ENCODE data around the gene ARMC5.

Gene ARMC5

GRCh38 chr16:31417916-31418315 lies 41.4 kb upstream of the ARMC5 start:
- DNase-seq (ENCODE audit: low read depth, low spot score): no peak
- no peak overlapping the region for H3K4me3 ChIP-seq
- no peak overlapping the region for H3K27ac ChIP-seq
- TF ChIP-seq FOXP2 (optimal IDR thresholded peaks at IDR 0.05; ENCODE audit: control extremely low read depth, extremely low read length, insufficient read depth) (no peak), POLR2AphosphoS5 (IDR thresholded peaks at IDR 0.05; ENCODE audit: borderline replicate concordance, low read depth, low read length) (no peak), EZH2 (IDR thresholded peaks at IDR 0.05) (no peak)
- H3K36me3 ChIP-seq (ENCODE audit: insufficient read depth, low read length): no peaks in the 10 kb centered on the region
- H3K9ac ChIP-seq (ENCODE audit: insufficient read length): no peak overlapping the region
- H3K9me3 ChIP-seq (ENCODE audit: low read depth, low read length): no peaks in the 10 kb centered on the region

GRCh38 chr16:31420037-31420436 lies 39.3 kb upstream of the ARMC5 start:
- TF ChIP-seq FOXP2 (optimal IDR thresholded peaks at IDR 0.05; ENCODE audit: control extremely low read depth, extremely low read length, insufficient read depth) (no peak), POLR2AphosphoS5 (IDR thresholded peaks at IDR 0.05; ENCODE audit: borderline replicate concordance, low read depth, low read length) (no peak), EZH2 (IDR thresholded peaks at IDR 0.05) (no peak)
- H3K27ac ChIP-seq: no peak overlapping the region
- H3K9me3 ChIP-seq (ENCODE audit: low read depth, low read length): no peaks in the 10 kb centered on the region
- H3K9ac ChIP-seq (ENCODE audit: insufficient read length): no peak overlapping the region
- no peaks in the 10 kb centered on the region for H3K36me3 ChIP-seq (ENCODE audit: insufficient read depth, low read length)
- H3K4me3 ChIP-seq: no peak overlapping the region
- DNase-seq (ENCODE audit: low read depth, low spot score): no peak

DNA sequence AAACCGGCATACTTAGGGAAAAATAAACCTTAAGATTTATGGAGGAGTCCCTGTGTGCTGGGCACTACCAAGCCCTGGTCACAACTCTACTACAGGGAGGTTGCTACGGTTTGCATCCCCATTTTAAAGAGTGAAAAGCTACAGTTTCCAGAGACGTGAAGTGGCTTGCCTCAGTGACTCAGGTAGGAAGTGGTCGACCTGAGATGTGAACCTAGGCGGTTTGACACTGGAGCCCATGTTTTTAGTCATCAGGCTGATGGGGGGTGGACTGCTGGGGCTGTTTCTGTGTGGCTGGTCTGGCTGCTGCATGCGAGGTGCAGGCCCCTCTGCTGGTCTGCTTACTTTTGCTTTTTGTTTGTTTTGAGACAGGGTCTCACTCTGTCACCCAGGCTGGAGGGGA lies 37.7 kb upstream of the ARMC5 start:
- no peak overlapping the region for H3K4me3 ChIP-seq
- H3K9ac ChIP-seq (ENCODE audit: insufficient read length): no peak overlapping the region
- no peaks in the 10 kb centered on the region for H3K9me3 ChIP-seq (ENCODE audit: low read depth, low read length)
- no peak overlapping the region for H3K27ac ChIP-seq
- no peaks in the 10 kb centered on the region for H3K36me3 ChIP-seq (ENCODE audit: insufficient read depth, low read length)
- TF ChIP-seq POLR2AphosphoS5 (IDR thresholded peaks at IDR 0.05; ENCODE audit: borderline replicate concordance, low read depth, low read length): no peak
- DNase-seq (ENCODE audit: low read depth, low spot score): no peak

DNA sequence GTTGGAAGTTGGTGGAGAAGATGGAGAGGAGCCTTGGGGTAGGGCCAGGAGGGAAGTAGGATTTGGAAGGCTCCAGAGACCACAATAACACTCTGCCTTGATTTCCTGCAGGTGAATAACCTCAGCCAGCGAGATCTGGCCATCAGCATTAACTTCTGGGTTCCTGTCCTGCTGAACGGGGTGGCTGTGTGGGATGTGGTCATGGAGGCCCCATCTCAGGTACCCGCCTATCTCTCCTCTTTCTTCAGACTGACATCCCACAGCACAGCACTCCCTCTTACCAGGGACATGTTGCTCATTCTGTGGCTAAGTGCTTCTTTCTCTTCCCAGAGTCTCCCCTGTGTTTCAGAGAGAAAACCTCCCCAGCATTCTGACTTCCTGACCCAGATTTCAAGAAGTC lies 36.1 kb upstream of the ARMC5 start:
- no peak for TF ChIP-seq FOXP2 (optimal IDR thresholded peaks at IDR 0.05; ENCODE audit: control extremely low read depth, extremely low read length, insufficient read depth)
- TF ChIP-seq EZH2 (IDR thresholded peaks at IDR 0.05): no peak
- no peak for TF ChIP-seq POLR2AphosphoS5 (IDR thresholded peaks at IDR 0.05; ENCODE audit: borderline replicate concordance, low read depth, low read length)

GRCh38 chr16:31423801-31424200 lies 35.5 kb upstream of the ARMC5 start:
- Histone ChIP-seq H3K9me3 (ENCODE audit: low read depth, low read length) (no peaks in the 10 kb centered on the region), H3K9ac (ENCODE audit: insufficient read length) (no peak overlapping the region), H3K4me3 (no peak overlapping the region), H3K36me3 (ENCODE audit: insufficient read depth, low read length) (no peaks in the 10 kb centered on the region), H3K27ac (no peak overlapping the region)
- DNase-seq (ENCODE audit: low read depth, low spot score): no peak
- TF ChIP-seq EZH2 (IDR thresholded peaks at IDR 0.05): no peak
- TF ChIP-seq FOXP2 (optimal IDR thresholded peaks at IDR 0.05; ENCODE audit: control extremely low read depth, extremely low read length, insufficient read depth): no peak
- TF ChIP-seq POLR2AphosphoS5 (IDR thresholded peaks at IDR 0.05; ENCODE audit: borderline replicate concordance, low read depth, low read length): no peak

More for the DNA sequence above, 36.1 kb upstream of the ARMC5 start:
- Histone ChIP-seq H3K36me3 (ENCODE audit: insufficient read depth, low read length) (no peaks in the 10 kb centered on the region), H3K9ac (ENCODE audit: insufficient read length) (no peak overlapping the region), H3K4me3 (no peak overlapping the region), H3K27ac (no peak overlapping the region), H3K9me3 (ENCODE audit: low read depth, low read length) (no peaks in the 10 kb centered on the region)
- no peak for DNase-seq (ENCODE audit: low read depth, low spot score)

DNA sequence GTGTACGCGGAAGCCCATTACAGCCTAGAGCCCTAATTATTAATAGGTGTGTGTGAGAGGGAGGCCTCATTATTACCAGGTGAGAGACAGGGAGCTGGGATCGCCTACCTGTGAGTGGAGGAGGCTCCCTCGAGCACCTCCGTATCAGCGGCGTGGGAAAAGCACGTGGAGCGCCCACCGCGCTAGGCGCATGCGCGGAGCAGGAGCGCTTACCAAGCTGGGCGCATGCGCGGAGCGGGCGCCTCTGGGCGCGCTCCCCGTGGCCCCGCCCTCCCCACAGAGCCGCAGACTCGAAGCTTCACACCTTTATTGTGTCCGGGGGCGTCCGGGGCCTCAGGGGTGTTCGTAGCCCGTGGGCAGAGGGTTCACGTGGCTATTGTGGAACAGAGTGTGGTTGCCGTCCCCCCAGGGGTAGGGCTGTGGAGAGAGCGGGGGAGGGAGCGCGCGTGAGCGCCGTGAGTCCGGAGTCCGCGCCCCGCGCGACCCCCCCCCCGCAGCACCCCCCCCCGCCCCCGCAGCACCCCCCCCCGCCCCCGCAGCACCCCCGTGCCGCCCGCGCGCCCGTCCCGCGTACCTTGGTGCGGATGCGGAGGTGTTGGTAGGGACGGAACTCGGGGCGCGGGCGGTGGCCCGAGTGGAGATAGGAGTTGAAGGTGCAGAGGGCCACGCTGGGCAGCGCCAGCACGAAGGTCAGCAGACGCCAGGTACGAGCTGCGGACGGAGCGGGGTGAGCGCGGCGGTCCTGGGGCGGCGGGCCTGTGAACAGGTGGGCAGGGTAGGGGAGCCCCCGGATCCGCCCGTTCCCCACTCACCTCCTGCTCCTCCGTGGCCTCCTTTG lies 31.6 kb upstream of the ARMC5 start:
- no peaks in the 10 kb centered on the region for H3K36me3 ChIP-seq (ENCODE audit: insufficient read depth, low read length)
- H3K9ac ChIP-seq (ENCODE audit: insufficient read length): no peak overlapping the region
- no peak overlapping the region for H3K27ac ChIP-seq
- no peak overlapping the region for H3K4me3 ChIP-seq
- no peak for TF ChIP-seq FOXP2 (optimal IDR thresholded peaks at IDR 0.05; ENCODE audit: control extremely low read depth, extremely low read length, insufficient read depth)
- no peak for TF ChIP-seq EZH2 (IDR thresholded peaks at IDR 0.05)
- no peaks in the 10 kb centered on the region for H3K9me3 ChIP-seq (ENCODE audit: low read depth, low read length)
- DNase-seq (ENCODE audit: low read depth, low spot score): no peak

DNA sequence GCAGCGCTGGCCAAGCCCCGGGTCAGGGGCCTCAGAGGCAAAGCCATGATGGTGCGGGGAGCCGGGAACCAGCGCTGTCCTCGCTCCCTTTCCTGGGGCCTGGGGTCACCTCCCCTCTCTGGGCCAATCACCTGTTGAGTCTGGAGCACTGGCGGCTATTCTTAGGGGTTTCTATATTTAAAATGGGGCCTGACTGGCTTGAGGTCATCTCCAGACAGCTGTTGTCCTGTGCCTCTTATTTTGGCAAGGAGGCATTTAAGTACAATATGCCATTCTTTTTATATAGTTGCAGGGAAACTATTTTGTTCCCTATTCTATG lies 31.1 kb upstream of the ARMC5 start, which contains the start of gene COX6A2:
TSS of gene COX6A2 (minus strand) at position 82 of the 319 bp plus-strand sequence. CDS start at position 47, 35 bp downstream.
- H3K4me3 ChIP-seq: no peak within 1 kb of the TSS
- no peaks in the 10 kb centered on the region for H3K9me3 ChIP-seq (ENCODE audit: low read depth, low read length)
- H3K9ac ChIP-seq (ENCODE audit: insufficient read length): no peak within 1 kb of the TSS
- no peak within 1 kb of the TSS for H3K27ac ChIP-seq
- TF ChIP-seq EZH2 (IDR thresholded peaks at IDR 0.05) (no peak), POLR2AphosphoS5 (IDR thresholded peaks at IDR 0.05; ENCODE audit: borderline replicate concordance, low read depth, low read length) (no peak), FOXP2 (optimal IDR thresholded peaks at IDR 0.05; ENCODE audit: control extremely low read depth, extremely low read length, insufficient read depth) (no peak)
- no peaks in the 10 kb centered on the region for H3K36me3 ChIP-seq (ENCODE audit: insufficient read depth, low read length)
- DNase-seq (ENCODE audit: low read depth, low spot score): no peak

GRCh38 chr16:31428638-31429247 lies 30.6 kb upstream of the ARMC5 start:
- no peak for DNase-seq (ENCODE audit: low read depth, low spot score)
- no peak for TF ChIP-seq FOXP2 (optimal IDR thresholded peaks at IDR 0.05; ENCODE audit: control extremely low read depth, extremely low read length, insufficient read depth)
- TF ChIP-seq EZH2 (IDR thresholded peaks at IDR 0.05): no peak
- TF ChIP-seq POLR2AphosphoS5 (IDR thresholded peaks at IDR 0.05; ENCODE audit: borderline replicate concordance, low read depth, low read length): no peak
- H3K9ac ChIP-seq (ENCODE audit: insufficient read length): no peak overlapping the region
- H3K36me3 ChIP-seq (ENCODE audit: insufficient read depth, low read length): no peaks in the 10 kb centered on the region
- H3K9me3 ChIP-seq (ENCODE audit: low read depth, low read length): no peaks in the 10 kb centered on the region
- H3K4me3 ChIP-seq: no peak overlapping the region
- H3K27ac ChIP-seq: no peak overlapping the region

Data from SK-N-MC (cell line).